Limb (tissue), 2 donors: Measurements from ENCODE around the gene KCND2.

ENCODE experiments used
- DNase-seq, 2 donors: peaks; one replicate each; pipeline ENCODE4 v3.0.0-alpha.2; 2016; ENCODE audit errors: extremely low spot score in 2 of 2

The KCND2 gene

DNA sequence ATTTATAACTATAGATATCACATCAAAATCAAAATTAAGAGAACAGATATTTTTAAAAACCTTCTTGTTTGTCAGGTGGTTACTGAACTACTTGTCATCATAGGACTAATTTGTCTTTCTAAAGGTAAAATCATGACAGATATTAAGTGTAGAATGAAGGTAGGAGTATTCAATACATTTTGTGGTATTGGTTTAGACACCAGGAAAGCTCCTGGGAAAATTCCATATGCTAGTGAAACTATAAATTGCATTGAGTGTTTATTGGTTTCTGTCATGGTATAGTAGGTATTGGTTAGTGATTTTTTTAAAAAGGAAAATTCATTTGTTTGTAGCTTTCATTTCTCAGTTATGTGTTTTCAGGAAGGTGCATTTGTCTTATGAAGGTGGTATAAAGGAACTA, 132.7 kb downstream of the KCND2 start:
- DNase-seq: no peak

DNA sequence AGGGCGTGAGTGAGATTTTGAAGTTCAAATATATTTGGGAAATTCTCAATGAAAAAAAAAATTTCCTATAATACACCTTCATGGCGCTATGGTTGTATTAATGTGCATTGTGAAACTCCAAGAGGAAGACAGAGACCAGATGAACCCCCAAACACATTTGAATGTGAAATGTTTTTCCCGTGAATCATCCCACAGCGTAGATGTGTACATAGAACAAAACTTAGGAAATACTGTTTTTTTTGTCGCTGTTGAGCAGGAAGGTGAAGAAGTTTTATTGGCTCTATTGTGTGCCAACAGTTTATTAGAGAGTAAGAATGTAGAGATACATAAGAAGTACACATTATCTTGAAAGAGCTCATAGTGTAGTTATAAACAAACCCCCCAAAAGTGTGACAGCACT, 134.0 kb downstream of the KCND2 start:
- no peak for DNase-seq

DNA sequence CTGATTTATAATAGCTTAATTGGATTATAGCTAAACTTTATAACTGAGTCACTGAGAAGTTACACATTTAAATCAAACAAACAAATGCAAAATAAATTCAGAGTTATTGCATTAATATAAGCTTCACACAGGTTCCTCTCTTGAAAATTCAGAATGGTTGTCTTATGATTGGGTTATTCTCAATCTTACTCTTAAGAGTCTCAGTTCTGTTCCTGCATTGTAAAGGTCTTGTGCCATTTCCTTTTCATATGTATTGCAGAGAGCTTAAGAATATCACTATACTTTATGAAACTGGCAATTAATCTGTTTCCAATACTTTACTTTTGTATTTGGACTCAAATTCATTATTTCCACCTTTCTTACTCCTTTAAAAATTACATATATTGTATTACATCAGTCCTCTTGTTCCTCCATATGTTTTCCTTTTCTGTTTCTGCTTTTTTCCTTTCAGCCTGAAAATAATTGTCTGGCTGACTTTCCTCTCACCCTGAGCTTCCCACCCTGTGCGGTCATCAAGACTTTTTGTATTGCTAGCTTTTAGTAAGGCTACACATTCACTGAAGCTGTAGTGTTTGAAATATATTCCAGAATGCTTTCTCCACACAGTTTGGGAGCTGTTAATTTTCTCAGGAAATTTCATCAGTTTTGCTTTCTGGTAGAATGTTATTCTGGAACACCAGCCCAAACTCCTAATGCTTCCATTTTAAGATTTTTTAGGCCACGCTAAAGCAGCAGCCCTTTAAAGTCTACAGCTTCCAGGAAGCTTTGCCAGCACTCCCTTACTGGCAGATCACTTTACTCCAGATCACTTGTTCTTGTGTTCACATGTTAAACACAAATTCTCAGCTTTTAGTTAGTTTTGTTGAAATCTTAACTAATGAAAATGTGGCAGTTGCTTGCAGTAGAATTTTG, 139.4 kb downstream of the KCND2 start:
- peak in 1 of 2 donors; percentile 44 for DNase-seq

DNA sequence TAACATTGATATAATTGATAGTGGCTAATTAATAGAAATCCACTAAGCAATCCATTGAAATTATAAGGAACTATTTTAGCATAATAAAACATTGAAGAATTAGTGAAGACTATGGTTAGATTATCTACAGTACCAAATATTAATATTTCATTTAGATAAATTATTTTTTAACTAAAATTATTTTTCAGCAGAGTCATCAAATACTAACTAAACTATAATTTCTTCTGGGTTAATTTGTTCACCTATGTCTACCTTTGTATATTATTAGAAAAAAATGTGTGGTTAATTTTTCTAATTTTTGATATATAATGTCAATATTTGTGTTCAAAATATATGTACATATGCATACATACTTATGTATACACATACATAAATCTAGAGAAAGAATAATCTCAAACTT, 140.2 kb downstream of the KCND2 start:
- no peak for DNase-seq

DNA sequence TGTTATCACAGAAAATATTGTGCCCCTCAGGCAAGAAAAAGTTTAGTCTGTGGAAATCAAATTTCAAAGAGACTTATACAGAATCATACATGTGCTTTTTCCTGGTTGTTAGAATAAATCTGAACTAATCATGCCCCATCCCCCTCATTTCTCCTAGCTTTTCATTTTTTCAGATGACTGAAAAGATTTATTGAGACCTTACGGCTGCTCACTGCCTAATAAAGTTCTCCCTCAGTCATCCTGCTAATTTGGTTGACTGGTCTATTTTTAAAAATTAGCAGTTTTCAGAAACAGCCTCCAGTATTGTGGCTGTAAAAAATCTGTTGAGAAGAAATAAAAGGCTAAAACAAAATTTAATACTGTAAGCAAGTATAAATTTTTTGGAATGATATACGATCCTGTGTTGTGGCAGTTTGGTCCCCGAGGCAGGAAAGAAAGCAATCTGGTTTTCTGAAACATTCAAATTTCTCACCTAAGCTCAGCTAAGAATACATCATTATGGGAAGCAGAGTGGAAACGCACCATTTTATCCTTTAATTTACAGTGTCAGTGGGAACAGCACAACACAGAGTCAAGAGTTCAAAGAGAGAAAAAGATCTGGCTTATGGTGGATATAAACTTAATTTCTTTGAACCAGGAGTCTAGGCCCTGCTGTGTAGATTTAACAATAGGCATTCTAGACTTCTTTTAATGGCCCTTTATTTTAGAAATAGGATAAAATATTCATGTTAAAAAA, 144.4 kb downstream of the KCND2 start:
- DNase-seq: no peak

DNA sequence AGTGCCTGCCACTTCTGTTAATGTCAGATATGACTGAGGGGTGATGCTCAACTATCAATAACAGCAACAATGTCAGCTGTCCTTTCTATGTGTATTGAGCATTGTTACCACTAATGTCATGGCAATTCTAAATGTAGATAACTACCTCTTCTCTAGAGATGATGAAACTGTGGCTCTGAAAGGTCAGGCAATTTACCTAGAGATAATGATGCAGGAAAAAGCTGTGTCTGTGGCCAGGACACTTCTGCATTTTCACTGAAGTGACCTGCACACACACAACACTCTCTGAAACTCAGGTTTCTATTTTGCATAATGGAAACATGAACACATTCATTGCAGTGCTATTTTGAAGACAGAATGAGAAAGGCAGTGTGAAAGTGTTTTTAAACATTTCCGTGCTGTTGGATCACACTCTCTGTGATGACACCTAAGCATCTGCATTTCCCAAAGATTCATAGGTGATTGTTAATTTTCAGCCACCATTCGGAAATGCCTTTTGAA, 148.2 kb downstream of the KCND2 start:
- no peak for DNase-seq

DNA sequence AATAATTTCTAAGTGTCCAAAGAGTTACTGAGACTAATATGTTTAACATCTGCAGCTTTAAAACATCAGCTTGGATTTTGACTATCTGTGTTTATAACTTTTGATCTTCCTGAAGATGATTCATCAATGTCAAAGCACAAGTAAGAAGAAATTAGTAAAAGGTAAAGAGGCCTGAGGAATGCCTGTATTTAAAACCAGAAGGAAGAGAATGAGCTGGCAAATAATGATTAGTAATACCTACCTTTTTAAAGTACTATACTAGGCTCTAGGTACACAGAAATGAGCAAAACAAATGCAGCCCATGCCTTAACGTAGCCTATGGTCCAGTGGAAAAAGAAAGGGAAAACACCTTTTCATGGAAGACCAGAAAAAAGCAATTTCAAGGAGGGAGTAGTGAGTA, 158.0 kb downstream of the KCND2 start:
- DNase-seq: no peak

DNA sequence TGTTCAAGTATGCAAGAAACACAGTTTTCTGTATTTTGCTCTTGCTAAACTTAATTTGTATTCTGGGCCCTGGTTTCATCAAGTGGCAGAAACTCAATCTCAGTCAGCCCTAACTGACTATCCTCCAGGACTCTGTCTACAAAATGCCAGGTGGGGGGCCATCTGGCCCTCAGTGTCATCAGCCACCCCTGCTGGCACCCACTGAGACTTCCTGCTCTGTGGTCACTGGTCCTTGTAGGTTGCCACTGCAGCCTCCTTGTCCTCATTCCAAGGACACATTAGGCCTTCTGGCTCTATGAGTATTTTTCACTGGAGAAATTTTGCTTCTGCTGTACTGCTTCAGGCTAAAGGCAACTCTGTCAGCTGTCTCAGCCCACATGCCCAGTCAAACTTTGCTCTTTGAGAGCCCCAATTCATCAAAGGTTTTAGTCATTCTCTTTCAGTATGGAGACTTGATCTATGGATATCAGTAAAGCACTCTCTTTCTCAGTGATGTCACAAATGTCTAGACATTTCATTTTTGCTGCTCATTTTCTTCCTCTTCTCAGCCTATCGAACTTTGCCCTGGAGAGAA, 163.6 kb downstream of the KCND2 start:
- DNase-seq: no peak

DNA sequence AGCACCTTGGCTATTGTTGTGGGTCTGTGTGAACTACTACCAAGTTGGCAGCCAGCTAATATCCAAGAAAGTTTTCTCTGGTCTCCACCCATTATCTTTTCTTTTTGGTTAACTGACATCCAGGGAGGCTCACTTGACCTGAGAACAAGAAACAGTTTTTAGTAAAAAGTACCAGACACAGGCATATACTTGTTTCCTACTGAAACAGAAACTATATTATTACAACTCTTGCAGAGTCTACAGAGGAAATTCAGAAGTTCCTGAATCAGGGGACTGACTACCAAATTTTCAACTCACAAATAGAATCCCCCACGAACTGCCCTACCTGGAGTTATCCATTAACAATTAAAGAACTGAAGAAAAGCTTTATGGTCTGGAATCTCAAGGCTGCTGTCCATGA, 168.9 kb downstream of the KCND2 start:
- no peak for DNase-seq

DNA sequence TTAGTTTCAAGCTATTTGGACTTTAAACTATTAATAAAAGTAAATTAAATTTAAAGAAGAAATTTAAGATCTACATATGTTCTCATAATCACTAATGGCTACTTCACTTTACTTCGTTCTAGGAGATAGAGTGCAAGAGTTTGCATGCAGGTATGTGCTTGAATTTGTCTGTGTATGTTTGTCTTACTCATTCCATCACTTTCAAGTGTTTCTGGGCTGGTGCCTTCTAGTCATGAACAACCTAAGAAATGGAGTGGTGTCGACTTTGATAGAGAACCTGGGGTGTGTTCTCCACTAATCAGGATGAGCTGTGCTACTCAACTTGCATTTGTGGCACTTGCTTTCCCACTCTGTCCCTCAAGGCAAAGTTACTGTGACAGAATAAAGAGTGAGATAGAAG, 169.9 kb downstream of the KCND2 start:
- DNase-seq: no peak

DNA sequence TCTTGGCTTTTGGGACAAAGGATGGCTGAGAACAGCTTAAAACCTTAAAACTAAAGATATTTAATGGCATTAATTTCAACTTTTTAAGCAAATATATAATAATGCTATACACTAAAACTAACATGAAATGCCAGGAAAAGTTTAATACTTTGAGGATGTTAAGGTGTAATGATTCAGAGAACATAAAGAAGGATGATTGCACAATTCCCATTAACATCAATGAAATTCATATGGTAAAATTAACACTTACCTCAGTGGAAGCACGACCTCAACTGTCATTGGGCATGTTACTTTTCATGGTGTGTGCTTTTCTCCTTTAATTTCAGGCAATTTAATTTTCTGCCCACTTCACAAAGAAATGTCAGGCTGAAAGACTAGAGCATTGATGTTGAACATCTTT, 171.7 kb downstream of the KCND2 start:
- DNase-seq: no peak

DNA sequence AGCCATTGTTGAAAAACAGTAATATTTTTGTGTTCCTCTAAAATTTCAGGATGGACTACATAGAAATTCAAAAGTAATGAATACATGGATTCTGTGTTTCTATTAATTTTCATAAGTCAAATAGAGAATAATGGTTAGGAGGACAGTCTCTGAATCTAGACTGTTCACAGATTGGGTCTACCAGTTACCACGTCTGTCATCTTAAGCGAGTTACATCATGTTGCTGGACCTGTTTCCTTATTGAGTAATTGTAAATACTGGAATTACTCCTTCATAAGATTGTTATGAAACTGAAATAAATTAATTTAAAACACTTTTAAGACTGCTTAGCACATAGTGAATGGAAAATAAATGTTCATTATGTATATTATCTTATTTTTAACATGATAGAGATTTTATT, 172.3 kb downstream of the KCND2 start:
- DNase-seq: no peak

DNA sequence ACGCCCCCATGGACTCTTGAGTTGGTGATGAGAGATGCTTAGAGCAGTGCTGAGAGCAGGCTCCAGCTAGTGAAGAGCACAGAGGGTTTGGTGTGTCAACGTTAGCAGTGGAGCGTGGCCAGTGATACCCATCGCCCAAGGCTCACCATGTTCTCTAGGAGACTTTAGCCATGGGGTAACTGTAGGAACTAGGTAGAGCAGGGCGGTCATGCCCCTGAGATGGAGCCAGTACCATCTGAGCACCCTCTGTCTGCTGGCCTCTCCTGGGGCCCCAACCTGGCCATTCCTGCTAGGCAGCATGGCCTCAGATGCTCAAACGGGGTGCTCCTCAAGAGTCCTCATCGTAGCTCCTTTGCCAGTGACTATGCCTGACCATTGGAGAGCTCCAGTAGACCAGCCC, 179.7 kb downstream of the KCND2 start:
- DNase-seq: no peak

DNA sequence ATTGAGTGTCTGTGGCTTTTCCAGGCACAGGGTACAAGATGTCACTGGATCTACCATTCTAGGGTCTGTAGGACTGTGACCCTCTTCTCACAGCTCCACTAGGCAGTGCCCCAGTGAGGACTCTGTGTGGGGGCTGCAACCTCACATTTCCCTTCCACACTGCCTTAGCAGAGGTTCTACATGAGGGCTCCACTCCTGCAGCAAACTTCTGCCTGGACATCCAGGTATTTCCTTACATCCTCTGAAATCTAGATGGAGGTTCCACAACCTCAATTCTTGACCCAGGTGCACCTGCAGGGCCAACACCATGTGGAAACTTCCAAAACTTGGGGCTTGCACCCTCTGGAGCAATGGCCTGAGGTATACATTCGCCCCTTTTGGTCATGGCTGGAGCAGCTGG, 183.7 kb downstream of the KCND2 start:
- DNase-seq: no peak

DNA sequence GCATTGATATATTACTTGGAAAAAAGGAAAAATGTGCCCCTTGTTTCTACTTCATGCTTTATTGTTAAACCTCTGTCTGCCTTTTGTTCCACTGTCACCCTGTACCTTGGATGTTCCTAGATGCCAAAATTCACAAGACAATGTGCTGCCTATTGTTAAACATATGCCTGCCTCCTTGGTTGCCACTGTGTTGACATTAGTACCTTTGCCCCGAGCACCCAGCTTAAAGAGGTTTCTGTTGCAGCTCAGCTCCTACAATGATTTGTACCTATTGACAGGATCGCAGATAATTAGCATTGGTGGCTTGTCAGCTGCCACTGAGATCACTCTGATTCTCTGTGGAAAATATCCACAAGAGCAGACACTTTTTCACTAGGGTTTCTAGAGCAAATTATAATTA, 188.0 kb downstream of the KCND2 start:
- DNase-seq: no peak

DNA sequence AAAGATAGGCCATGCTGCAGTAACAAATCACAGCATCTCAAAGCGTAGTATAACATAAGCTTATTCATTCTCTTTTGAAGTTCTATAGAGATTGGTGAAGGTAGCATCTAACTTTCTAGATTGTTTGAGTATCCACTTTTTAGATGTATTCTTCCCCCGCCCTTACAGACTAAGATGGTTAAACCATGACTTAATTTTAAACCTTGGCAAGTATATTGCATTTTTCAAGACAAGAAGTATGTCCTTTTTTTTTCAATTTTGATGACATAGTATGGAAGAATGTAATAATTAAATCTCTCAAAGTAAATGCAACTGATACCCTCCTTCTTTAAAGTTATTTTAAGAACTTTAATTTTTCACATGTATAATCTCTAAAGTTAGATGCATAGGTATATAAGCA, 190.0 kb downstream of the KCND2 start:
- no peak for DNase-seq

DNA sequence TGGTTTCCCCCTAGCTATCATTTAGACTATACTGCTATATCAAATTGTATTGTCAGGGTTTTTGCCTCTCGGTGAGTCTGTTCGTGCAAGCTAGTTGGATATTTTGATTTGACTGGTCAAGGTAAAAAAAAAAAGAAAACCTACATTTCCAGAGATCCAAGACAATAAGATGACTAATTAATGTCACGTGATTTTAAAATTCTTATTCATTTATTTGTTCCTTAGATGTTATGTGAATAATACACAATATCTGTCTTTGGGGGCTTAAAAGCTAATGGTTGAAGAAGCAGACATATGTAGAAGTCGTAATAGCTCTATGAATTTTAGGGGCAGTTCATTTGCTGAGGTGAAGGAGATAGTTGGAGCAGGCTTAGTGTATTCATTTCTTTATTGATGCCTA, 191.1 kb downstream of the KCND2 start:
- no peak for DNase-seq

DNA sequence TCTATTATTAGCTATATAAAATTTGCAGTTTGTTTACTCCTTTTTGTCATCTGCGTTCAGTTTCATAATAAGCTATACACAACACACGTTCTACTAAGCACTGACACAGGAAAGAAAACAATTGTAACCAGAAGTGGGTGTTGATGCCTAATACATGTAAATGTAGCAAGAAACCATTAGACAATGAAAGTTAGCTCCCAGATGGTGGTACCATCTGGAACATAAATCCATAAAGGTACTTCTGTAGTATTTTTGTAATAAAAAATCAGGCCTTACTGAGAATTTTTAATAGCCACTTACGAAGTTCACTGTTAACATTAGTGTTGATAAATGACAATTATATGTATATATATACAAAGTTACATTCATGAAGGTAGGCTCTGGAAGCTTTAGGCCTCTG, 194.7 kb downstream of the KCND2 start:
- DNase-seq: no peak

DNA sequence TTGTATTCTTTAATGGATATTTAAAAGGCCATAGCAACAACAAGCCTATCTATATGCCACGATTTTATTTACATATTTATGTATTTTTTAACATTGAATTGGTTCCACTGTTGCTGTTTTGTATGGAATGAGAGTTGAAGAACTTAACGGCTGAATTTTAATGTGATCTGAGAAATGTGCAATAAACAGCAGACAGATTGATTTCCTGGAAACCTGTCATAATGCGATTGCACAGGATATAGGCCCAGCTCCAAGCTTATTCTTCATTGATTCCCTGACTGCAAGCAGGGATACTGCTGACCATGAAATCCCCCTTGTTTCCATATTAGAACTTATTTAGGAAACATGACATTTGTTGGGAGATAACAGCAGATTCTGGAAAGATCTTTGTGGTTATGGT, 195.6 kb downstream of the KCND2 start:
- no peak for DNase-seq

DNA sequence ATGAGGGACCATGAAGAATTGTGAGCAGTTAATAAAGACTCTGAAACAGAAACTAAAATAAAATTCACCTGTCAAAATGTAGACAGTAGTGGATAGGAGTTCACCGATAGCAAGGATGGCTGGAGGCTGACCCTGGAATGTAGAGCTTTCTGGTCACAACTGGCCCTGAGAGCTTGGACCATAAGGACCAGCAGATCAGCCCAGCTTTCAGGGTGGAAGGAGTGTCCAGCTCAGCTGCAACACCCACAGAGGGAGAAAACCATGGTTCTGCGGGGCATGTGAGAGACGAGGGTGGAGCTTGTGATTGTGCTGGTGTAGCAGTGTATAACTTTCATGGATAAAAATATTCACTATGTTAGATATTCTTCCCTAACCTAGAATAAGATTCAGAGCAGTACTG, 199.9 kb downstream of the KCND2 start:
- DNase-seq: no peak

DNA sequence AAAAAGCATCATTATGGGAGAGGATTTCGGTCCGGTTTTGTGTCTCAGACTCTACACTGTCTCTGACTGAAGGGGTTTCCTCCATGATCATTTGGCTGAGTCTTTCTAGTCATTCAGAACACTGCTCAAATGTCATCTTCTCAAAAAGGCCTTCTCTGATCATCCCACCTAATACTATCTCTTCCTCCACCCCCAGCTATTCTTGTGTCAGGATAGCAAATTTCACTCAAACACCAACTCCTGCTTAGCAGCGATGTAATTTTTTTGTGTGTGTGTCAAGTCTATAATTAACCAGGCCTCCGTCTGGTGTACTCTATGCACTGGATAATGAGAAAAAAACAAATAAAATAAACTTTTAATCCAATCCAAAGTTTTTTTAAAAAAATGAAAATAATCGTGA, 200.4 kb downstream of the KCND2 start:
- DNase-seq: no peak

DNA sequence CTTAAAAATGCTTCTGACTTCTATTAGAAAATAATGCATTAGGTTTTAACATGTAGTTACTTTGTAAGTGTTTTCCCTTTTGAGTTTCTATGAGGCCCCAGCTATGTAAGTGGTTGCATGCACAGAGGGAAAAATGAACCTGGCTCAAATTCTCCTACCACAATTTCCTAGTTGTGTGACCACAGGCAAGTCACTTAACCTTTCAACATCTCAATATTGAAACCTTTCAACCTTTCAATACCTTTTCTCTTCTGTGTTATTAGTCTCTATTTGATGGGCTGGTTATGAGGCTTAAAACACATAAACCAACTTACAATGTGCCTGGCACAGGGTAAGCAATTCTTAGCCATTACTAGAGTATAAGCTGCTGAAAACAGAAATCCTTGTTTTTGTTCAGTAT, 203.0 kb downstream of the KCND2 start:
- no peak for DNase-seq
